GM18520 (cell line): Measurements from ENCODE around the gene KRTAP2-2.

ENCODE experiments used
- ATAC-seq: cut with Tn5 transposase; IDR thresholded peaks from one replicate; pipeline ENCODE4 v1.9.1; 2021; ENCODE audit not compliant: unreplicated experiment

Gene KRTAP2-2

GRCh38 chr17:41026715-41027471 lies 28.1 kb downstream of the KRTAP2-2 start, which contains the start of gene KRTAP1-5:
Gene KRTAP1-5, minus strand, starts transcription at chr17:41027208. Its CDS starts 53 bp downstream, at chr17:41027155.
- no peak for ATAC-seq

DNA sequence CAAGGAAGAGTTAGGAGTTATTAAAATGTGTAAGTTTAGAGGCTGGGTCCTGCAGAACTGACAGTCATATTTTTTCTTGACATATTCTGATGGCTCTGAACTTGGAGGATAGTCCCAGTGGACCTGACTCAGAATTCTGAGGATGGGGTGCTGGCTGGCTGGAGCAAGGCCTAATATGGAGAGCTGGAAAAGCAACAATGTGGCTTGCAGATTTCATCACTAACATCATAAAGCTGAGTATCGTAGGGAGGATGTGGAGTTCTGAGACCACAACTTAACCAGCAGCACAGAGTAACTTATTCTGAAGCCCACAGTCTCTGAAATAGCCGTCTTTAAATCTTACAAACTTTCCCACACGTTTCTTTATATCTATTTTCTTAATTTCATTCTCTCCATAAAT lies 30.3 kb downstream of the KRTAP2-2 start:
- no peak for ATAC-seq

DNA sequence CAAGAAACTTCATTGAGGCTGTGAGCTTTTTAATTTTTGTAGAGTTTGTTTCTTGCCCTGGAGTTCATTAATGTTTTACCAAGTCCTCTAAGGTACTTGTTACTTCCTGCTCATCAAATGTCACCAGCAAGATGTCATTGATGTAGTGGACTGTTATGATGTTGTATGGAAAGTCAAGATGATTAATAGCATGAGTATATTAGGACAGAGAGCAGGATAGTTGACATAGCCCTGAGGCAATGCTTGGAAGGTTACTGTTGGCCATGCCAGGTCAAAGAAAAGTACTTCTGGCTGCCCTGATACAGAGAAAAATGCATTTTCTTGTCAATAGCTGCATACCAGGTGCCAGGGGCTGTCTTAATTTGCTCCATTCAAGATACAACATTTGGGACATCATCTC lies 34.7 kb downstream of the KRTAP2-2 start:
- ATAC-seq, result no peak

GRCh38 chr17:41019415-41019814 lies 35.6 kb downstream of the KRTAP2-2 start:
- no peak for ATAC-seq

- no peak for ATAC-seq
These were observed 36.5 kb downstream of the KRTAP2-2 start for GRCh38 chr17:41018541-41018940.

DNA sequence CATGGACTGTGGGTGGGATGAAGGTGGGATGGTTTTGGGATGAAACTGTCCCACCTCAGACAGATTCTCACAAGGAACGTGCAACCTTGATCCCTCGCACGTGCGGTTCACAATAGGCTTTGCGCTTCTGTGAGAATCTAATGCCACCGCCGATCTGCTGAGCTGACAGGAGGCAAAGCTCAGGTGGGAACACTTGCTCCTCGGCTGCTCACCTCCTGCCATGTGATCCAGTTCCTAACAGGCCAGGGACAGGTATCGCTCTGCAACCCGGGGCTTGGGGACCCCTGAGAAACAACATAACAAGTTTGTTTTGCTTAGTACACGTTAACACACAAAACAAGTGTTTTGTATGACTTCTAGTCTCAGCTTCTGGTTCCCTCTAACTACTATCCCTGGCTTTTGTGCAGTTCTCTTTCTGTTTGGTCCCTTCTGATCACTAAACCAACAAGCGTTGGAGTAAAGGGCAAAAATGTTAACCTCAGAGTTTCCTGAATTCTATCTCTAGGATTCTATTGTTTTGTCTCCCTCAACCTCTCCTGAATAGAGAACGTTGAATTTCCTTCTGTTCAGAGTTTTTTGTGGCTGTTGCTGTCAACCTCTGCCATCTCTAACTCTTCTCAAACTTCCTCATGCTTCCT lies 38.3 kb downstream of the KRTAP2-2 start:
- no peak for ATAC-seq

DNA sequence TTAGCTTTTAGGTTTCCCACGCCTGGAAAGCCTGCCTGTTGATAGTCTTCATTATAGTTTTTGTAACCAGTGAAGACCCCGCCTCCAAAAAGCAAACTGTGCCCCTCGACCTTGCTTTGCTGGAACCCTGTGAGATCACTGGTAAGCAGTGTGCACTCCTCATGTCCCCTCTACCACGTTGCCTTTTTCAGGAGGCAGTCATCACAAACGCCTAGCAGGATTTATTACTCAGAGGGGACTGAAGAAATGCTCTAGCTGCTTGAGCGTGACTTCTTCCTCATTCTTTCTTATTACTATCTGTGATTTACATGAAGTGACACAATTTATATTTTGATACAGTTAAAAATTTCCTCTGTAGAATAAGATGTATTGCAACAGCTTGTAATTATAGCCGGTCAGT lies 39.6 kb downstream of the KRTAP2-2 start:
- ATAC-seq, result no peak

DNA sequence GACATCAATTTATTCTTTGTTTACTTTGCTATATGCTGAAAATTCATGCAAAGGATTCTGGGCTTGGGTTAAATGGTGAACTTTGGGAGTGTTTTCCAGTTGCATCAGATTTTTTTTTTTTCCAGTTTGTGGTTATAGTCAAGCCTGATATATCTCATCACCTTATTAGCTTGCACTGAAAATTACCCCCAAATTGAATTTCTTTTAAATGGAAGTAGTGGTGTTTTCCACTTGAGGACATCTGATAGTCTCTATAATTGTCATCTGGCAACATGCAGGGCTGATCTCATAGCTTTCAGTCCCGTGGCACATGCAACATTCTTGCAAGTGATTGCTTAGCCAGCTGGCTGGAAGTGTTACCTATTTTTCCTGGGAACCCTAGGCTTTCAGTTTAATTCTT lies 41.4 kb downstream of the KRTAP2-2 start:
- ATAC-seq, result no peak

DNA sequence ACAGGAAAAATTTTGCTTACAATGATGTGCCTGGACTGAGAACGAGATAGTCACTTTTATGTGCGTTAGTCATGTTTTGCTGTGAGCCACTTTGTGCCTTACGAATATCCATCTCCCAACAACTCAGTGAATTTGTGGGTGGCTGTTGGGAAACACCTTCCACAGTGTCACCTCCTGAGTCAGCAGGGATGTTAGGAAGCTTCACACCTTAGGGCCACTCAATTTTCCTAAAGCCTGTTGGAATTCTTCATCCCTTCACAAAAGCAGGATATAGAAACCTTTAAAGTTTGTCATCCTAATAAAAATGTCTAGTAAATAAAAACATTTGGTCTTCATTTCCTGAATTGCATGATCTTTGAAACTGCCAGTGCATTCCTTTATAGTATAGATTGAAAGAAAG lies 41.8 kb downstream of the KRTAP2-2 start:
- ATAC-seq, result no peak

DNA sequence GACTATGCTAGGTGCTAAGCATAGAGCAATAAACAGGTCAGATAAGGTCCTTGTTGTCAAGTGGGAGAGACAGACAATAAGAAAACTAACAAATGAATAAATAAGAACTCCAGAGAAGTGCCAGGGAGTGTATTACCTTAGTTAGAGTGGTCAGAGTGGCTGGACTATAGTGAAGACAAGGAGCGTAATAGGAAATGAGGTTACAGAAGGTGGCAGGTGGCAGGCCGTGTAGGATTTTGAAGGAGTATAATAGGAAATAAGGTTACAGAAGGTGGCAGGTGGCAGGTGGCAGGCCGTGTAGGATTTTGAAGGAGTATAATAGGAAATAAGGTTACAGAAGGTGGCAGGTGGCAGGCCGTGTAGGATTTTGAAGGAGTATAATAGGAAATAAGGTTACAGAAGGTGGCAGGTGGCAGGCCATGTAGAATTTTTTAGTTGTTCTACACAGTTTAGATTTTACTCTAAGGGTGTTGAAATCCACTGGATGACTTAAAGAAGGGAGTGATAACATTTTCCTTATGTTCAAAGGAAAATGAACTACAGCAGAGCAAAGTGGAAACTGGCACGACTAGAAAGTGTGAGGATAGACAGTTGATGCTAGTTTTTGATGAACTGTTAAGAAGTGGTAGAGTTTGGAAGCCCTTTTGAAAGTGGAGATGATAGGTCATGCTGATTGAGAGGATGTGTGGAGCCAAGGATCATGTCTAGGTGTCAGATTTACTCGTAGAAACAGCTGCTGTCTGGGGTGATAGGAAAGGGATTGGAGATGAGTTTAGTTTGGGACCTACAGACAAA lies 42.5 kb downstream of the KRTAP2-2 start:
- no peak for ATAC-seq

DNA sequence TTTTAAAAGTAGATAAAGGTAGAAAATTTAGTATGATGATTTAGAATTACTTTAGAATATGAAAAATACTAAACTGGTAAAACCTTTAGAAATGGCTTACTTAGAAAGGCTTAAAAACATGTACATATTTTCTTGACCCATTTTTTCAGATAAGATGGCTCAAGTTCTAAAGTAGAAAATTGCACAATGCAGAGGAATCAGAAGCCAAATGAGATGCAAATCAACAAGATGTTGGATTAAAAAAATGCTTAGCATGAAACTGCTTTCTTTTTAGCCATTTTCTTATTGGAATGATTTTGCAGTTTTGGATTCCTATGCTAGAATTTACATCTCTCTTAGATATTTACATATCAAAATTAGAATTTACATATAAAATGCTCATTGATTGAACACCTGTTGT lies 44.6 kb downstream of the KRTAP2-2 start:
- ATAC-seq, result no peak

DNA sequence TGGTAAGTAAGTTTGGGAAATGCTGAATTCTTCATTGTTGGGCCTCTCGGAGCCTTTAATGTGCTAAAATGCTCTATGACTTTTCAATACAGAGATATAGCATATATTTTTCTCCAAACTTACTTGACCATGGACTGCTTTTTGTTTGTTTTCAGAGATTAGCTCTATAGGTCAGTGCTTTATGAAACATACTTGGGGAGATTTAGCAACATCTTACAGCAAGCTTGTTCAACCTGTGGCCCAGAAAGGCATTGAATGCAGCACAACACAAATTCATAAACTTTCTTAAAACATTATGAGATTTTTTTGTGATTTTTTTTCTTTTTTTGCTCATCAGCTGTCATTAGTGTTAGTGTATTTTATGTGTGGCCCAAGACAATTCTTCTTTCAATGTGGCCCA lies 45.1 kb downstream of the KRTAP2-2 start:
- no peak for ATAC-seq

DNA sequence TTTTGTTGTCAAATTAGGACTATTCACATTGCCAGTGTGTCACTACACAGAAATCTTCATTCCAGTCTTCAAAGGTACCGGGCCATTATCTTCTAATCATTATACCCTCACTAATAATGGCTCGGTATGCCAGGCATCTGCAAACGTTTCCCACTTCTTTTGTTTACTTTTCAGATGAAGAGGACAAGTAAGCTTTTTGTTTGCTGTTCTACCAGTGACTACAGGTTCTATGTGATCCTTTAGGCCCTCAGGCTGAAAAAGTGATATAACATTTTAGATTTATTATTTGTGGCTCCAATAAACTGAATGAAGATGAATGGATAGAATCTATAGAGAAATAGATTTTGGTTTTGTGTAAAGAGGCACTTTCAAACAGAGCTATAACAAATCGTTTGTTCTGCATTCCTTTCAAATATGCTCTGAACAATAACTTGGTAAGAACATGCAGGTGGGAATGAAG lies 45.7 kb downstream of the KRTAP2-2 start:
- no peak for ATAC-seq

GRCh38 chr17:41008811-41009210 lies 46.2 kb downstream of the KRTAP2-2 start, which contains the start of gene KRTAP3-1:
Gene KRTAP3-1, minus strand, starts transcription at chr17:41009128. Its CDS starts 54 bp downstream, at chr17:41009074.
- ATAC-seq, result no peak
